D721Med (cell line): ENCODE measurements around the gene C15orf40.
"Not testable (repeated sequence)": the region's sequence is repeated elsewhere in the genome, so short reads cannot be mapped to it uniquely, and the experiment has no call there.

Experiments
- DNase-seq: peaks from one replicate; pipeline ENCODE4 v3.0.0; 2011; ENCODE audit warnings: low spot score; ENCODE audit not compliant: insufficient read length
- FAIRE-seq: peaks from 2 replicates; lab custom pipeline; 2011; peaks lifted over from hg19 to GRCh38; lab: Jason Lieb, UNC
- TF ChIP-seq, protein P1 (sequence below): IDR thresholded peaks from 2 replicates; pipeline ENCODE4 v1.5.1; 2012; ENCODE audit warnings: mild to moderate bottlenecking, control low read depth; ENCODE audit not compliant: insufficient read depth; ENCODE audit errors: missing control alignments

The C15orf40 gene

DNA sequence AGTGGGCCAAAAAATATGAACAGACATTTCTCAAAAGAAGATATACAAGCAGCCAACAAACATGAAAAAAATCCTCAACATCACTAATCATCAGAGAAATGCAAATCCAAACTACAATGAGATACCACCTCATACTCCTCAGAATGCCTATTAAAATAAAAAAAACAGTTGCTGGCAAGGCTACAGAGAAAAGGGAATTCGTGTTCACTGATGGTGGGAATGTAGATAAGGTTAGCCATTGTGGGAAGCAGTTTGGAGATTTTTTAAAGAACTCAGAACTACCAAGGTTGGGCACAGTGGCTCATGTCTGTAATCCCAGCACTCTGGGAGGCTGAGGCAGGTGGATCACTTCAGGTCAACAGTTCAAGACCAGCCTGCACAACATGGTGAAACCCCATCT lies 27.8 kb upstream of the C15orf40 start:
- TF ChIP-seq, protein P1, sequence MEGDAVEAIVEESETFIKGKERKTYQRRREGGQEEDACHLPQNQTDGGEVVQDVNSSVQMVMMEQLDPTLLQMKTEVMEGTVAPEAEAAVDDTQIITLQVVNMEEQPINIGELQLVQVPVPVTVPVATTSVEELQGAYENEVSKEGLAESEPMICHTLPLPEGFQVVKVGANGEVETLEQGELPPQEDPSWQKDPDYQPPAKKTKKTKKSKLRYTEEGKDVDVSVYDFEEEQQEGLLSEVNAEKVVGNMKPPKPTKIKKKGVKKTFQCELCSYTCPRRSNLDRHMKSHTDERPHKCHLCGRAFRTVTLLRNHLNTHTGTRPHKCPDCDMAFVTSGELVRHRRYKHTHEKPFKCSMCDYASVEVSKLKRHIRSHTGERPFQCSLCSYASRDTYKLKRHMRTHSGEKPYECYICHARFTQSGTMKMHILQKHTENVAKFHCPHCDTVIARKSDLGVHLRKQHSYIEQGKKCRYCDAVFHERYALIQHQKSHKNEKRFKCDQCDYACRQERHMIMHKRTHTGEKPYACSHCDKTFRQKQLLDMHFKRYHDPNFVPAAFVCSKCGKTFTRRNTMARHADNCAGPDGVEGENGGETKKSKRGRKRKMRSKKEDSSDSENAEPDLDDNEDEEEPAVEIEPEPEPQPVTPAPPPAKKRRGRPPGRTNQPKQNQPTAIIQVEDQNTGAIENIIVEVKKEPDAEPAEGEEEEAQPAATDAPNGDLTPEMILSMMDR, result no peak
- DNase-seq, result no peak
- no peak for FAIRE-seq

DNA sequence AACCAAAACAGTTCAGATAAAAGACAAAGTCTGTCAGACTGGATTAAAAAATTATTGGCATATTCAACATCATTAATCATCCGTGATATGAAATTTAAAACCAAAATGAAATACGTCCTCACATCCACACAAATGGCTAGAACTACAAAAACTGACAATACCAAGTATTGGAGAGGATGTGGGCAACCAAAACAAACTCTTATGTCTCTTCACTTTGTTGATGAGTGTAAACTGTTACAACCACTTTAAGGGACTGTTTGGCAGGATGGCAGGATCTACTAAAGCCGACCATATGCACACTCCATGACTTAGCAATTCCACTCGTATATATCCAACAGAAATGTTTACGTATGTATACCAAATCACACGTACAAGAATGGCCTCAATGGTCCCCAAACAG lies 24.8 kb upstream of the C15orf40 start:
- TF ChIP-seq, protein P1, result no peak
- FAIRE-seq, result no peak
- DNase-seq, result no peak

DNA sequence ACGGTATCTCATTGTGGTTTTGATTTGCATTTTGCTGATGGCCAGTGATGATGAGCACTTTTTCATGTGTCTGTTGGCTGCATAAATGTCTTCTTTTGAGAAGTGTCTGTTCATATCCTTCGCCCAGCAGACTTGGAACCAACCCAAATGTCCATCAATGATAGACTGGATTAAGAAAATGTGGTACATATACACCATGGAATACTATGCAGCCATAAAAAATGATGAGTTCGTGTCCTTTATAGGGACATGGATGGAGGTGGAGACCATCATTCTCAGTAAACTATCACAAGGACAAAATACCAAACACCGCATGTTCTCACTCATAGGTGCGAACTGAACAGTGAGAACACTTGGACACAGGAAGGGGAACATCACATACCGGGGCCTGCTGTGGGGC lies 19.8 kb upstream of the C15orf40 start:
- FAIRE-seq, DNase-seq: not testable (repeated sequence)

DNA sequence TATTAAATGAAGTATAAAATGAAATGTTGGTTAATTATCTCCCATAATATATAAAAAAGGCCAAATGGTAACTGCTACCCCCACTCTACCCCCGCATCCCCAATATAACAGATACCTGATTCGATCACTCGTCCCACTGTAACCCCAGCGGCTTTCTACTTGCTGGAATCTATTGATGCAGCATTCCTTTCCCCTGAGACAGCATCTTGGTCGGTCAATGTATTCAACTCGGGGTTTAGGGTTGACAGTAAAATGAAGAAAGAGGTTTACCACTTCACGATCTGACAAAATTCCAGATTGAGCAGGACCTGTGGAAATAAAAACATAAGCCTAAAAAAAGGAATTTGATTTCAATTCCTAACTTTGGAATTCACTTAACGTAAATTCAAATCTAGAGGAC lies 18.6 kb upstream of the C15orf40 start:
- FAIRE-seq, result no peak
- DNase-seq, result no peak
- TF ChIP-seq, protein P1, result no peak

DNA sequence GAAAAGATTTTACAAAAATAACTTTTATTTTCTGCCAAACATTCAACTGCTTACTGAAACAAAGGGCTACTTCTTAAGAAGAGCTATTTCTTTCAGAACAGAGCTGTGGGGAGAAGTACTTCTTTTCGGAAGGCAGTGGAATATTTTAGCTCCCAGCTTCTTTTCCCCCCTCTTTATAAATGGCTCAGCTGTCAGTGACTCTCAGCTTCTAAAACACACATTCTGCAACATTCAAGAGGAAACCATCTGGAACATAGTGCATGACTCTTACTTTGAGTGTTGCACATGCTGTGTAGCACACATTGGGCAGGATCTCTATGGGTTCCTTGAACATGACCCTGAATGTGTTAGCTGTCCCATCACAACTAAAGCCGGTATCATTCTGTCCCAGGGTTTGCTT lies 7.0 kb upstream of the C15orf40 start:
- DNase-seq, result no peak
- TF ChIP-seq, protein P1, result no peak
- FAIRE-seq, result no peak

DNA sequence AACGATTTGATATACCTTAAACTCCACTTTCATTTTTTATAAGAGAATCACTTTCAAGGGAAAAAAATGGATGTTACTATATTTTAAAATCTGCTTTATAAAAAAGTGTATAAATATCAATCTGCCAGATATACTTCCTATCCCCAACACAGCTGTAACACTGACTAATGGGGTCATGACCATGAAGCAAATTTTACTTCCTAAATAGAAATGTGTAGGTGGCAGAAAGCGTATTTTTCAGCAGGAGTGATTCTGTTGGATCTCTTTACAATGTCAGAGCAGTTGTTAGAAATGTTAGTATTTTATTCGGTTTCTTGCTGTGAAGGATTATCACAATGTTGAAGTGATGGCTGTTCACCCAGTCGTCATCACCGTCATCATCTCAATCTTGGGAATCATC lies 5.5 kb upstream of the C15orf40 start:
- FAIRE-seq (no peak), DNase-seq (no peak)
- TF ChIP-seq, protein P1, result no peak

DNA sequence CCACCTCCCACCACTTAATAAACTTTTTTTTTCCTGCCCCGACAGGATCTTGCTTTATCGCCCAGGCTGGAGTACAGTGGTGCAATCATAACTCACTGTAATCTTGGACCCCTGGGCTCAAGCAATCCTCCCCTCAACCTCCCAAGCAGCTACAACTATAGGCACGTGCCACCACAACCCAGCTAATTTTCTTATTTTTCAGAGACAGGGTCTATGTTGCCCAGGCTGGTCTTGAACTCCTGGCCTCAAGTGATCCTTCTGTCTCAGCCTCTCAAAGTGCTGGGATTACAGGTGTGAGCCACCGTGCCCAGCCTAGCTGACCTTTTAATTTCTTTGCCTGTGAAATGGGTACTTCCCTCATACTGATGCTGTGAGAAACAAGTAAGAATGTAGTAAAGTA lies 3.9 kb upstream of the C15orf40 start:
- no peak for FAIRE-seq
- DNase-seq, result no peak
- TF ChIP-seq, protein P1, result no peak

DNA sequence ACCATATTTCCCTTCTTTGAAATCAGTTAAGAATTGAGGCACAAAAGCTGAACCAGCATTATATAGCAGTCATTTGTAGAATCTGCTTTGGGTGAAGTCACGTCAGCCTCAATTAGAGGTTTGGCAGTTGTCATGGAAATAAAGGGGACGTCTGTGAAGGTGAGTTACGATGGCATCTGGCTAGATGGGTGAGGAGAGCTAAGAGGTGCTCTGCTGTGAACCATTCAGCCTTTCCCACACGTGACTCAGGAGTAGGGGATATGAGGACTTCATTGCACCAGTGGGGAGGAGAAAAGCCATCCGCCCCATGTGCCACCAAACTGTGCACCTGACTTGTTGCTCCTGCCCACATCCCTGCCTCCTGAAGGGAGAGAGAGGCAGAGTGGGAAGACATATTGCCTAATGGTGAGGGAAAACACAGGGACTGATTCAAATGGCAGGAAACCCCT lies 2.8 kb upstream of the C15orf40 start:
- no peak for FAIRE-seq
- TF ChIP-seq, protein P1, result no peak
- no peak for DNase-seq
